ENCODE results near the gene B4GALNT3. TPM values are rescaled to one million over a fixed set of nuclear protein-coding genes. Genes with fewer than 3 reads are reported as not detected.
A peak's percentile ranks its signal among the peaks of the same experiment; 100 is the strongest.

The B4GALNT3 gene
- total RNA-seq, 1 donor from 2014 or later = 4.2 TPM

DNA sequence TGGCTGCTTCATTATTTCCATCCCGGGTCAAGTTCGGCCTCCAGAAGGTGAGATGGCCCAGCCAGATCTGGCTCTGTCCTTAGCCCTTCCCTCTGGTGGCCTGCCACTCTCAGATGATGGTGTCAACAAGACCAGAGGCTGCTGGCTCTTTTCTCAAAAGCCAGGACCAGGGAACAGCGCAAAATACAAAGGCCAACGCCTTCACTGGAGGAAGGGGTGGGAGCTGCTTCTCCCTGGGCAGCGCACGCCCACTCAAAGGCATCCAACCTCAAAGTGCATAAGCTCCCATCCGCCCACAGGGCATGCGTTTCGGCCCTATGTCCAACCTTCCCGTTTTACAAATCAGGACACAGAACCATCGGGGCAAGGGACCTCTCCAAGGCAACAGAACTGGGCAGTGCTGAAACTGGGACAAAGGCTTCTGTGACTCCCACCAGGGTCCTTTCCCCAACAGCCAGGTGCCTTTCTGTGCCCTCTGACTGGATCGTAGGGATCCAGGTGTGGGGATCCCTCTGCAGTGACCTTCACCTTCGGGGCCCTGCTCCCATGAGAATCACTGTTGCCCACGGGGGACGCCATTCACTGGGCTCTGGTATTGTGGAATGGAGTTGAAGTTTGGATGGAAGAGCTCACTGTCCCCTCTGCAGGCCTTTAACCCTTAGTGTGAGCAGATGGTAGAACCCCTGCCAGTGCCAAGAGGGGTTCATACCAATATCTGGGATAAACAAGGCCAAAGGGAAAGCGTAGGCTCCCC is 126.8 kb downstream of the B4GALNT3 start:
- H3K9ac ChIP-seq (ENCODE audit: low read depth in 1 of 3, low read length in 3 of 3) = no peak overlapping the region
- no peaks in the 10 kb centered on the region for H3K27me3 ChIP-seq (ENCODE audit: control insufficient read depth in 3 of 3, insufficient read depth in 3 of 3, low read length in 3 of 3)
- no peak overlapping the region for H3K4me3 ChIP-seq (ENCODE audit: low read length in 3 of 3)
- peaks cover 17 to 34% (median 27%) of the 10 kb centered on the region in 3 donors for H3K4me1 ChIP-seq (ENCODE audit: control insufficient read depth in 3 of 3, insufficient read depth in 3 of 3, low read length in 3 of 3)
- no peaks in the 10 kb centered on the region for H3K9me3 ChIP-seq (ENCODE audit: control insufficient read depth in 3 of 3, low read length in 3 of 3)
- H3K27ac ChIP-seq (ENCODE audit: low read depth, low read length) = no peak overlapping the region
- no peaks in the 10 kb centered on the region for H3K36me3 ChIP-seq (ENCODE audit: control insufficient read depth in 3 of 3, insufficient read depth in 3 of 3, low read length in 3 of 3)

DNA sequence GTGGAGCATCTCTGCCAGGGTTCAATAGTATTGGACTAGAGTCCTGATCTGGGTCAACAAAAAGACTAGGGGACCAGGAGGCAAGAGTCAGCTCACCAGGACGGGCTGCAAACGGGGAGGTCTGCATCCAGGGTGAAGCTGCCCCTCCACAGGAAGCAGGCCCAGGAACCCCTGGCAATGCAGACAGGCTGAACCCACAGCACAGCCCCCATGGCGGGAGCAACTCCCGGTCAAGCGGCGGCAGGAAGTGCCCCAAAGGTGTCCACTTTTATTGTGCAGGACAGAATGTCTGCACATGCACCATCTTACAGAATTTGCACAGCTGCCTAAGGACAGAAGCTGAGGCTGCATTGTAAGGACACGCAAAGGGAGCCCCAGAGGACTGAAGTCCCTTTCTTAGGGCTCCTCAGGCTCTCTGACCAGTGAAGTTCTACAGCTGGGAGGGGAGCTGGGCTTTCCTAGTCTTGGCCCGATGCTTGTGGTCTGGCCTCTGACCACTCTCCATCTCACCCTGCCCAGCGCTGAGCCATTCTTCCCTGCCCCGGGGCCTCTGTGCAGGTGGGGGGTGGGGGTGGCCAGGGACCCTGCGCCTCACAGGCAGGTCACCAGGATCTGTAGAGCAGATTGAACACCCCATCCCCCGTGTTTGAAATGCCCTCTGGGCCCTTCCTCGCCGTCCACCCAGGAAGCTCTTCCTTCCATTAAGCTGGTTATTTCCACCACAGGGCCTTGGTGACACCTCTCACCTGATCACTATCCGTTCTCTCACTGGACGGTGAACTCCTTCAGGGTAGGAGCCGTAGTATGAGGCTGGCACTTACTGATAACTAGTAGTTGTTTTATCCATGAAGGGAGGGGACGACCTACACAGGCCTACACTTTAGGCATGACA is 127.6 kb downstream of the B4GALNT3 start:
- no peak overlapping the region for H3K4me3 ChIP-seq (ENCODE audit: low read length in 3 of 3)
- H3K4me1 ChIP-seq (ENCODE audit: control insufficient read depth in 3 of 3, insufficient read depth in 3 of 3, low read length in 3 of 3) = peaks cover 17 to 32% (median 26%) of the 10 kb centered on the region in 3 donors
- H3K27me3 ChIP-seq (ENCODE audit: control insufficient read depth in 3 of 3, insufficient read depth in 3 of 3, low read length in 3 of 3) = no peaks in the 10 kb centered on the region
- H3K9ac ChIP-seq (ENCODE audit: low read depth in 1 of 3, low read length in 3 of 3) = no peak overlapping the region
- H3K9me3 ChIP-seq (ENCODE audit: control insufficient read depth in 3 of 3, low read length in 3 of 3) = no peaks in the 10 kb centered on the region
- H3K27ac ChIP-seq (ENCODE audit: low read depth, low read length) = no peak overlapping the region
- no peaks in the 10 kb centered on the region for H3K36me3 ChIP-seq (ENCODE audit: control insufficient read depth in 3 of 3, insufficient read depth in 3 of 3, low read length in 3 of 3)

DNA sequence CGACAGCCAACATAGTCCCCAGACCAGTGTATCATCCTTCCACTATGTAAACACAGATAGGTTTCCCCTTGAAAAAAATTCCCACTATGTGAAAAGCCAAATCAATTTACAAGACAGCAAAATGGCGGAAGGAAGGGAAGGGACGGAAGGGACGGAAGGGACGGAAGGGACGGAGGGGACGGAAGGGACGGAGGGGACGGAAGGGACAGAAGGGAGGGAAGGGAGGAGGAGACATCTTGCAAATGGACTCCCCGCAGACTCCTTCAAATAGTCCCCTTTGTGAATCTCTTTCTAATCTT is 128.2 kb downstream of the B4GALNT3 start:
- Histone ChIP-seq H3K4me1 (ENCODE audit: control insufficient read depth in 3 of 3, insufficient read depth in 3 of 3, low read length in 3 of 3) (peaks cover 17 to 30% (median 24%) of the 10 kb centered on the region in 3 donors), H3K9me3 (ENCODE audit: control insufficient read depth in 3 of 3, low read length in 3 of 3) (no peaks in the 10 kb centered on the region), H3K27me3 (ENCODE audit: control insufficient read depth in 3 of 3, insufficient read depth in 3 of 3, low read length in 3 of 3) (no peaks in the 10 kb centered on the region), H3K9ac (ENCODE audit: low read depth in 1 of 3, low read length in 3 of 3) (no peak overlapping the region), H3K4me3 (ENCODE audit: low read length in 3 of 3) (no peak overlapping the region), H3K27ac (ENCODE audit: low read depth, low read length) (no peak overlapping the region), H3K36me3 (ENCODE audit: control insufficient read depth in 3 of 3, insufficient read depth in 3 of 3, low read length in 3 of 3) (no peaks in the 10 kb centered on the region)

GRCh38 chr12:588646-589045 is 128.9 kb downstream of the B4GALNT3 start:
- Histone ChIP-seq H3K27ac (ENCODE audit: low read depth, low read length) (no peak overlapping the region), H3K4me1 (ENCODE audit: control insufficient read depth in 3 of 3, insufficient read depth in 3 of 3, low read length in 3 of 3) (peaks cover 17 to 24% (median 20%) of the 10 kb centered on the region in 3 donors), H3K9ac (ENCODE audit: low read depth in 1 of 3, low read length in 3 of 3) (no peak overlapping the region)

GRCh38 chr12:590206-590750 is 130.5 kb downstream of the B4GALNT3 start:
- Histone ChIP-seq H3K9ac (ENCODE audit: low read depth in 1 of 3, low read length in 3 of 3) (no peak overlapping the region), H3K27me3 (ENCODE audit: control insufficient read depth in 3 of 3, insufficient read depth in 3 of 3, low read length in 3 of 3) (no peaks in the 10 kb centered on the region), H3K9me3 (ENCODE audit: control insufficient read depth in 3 of 3, low read length in 3 of 3) (no peaks in the 10 kb centered on the region), H3K36me3 (ENCODE audit: control insufficient read depth in 3 of 3, insufficient read depth in 3 of 3, low read length in 3 of 3) (no peaks in the 10 kb centered on the region), H3K27ac (ENCODE audit: low read depth, low read length) (no peak overlapping the region), H3K4me3 (ENCODE audit: low read length in 3 of 3) (no peak overlapping the region), H3K4me1 (ENCODE audit: control insufficient read depth in 3 of 3, insufficient read depth in 3 of 3, low read length in 3 of 3) (peaks cover 14 to 19% (median 15%) of the 10 kb centered on the region in 3 donors)

More at GRCh38 chr12:588646-589045, 128.9 kb downstream of the B4GALNT3 start:
- Histone ChIP-seq H3K27me3 (ENCODE audit: control insufficient read depth in 3 of 3, insufficient read depth in 3 of 3, low read length in 3 of 3) (no peaks in the 10 kb centered on the region), H3K9me3 (ENCODE audit: control insufficient read depth in 3 of 3, low read length in 3 of 3) (no peaks in the 10 kb centered on the region), H3K4me3 (ENCODE audit: low read length in 3 of 3) (no peak overlapping the region), H3K36me3 (ENCODE audit: control insufficient read depth in 3 of 3, insufficient read depth in 3 of 3, low read length in 3 of 3) (no peaks in the 10 kb centered on the region)

GRCh38 chr12:591167-592023 is 131.7 kb downstream of the B4GALNT3 start:
- no peaks in the 10 kb centered on the region for H3K36me3 ChIP-seq (ENCODE audit: control insufficient read depth in 3 of 3, insufficient read depth in 3 of 3, low read length in 3 of 3)
- no peaks in the 10 kb centered on the region for H3K27me3 ChIP-seq (ENCODE audit: control insufficient read depth in 3 of 3, insufficient read depth in 3 of 3, low read length in 3 of 3)
- H3K9me3 ChIP-seq (ENCODE audit: control insufficient read depth in 3 of 3, low read length in 3 of 3) = no peaks in the 10 kb centered on the region
- no peak overlapping the region for H3K4me3 ChIP-seq (ENCODE audit: low read length in 3 of 3)
- H3K9ac ChIP-seq (ENCODE audit: low read depth in 1 of 3, low read length in 3 of 3) = peak overlapping the region; percentile 36 to 54 (median 47)
- H3K27ac ChIP-seq (ENCODE audit: low read depth, low read length) = peak overlapping the region; percentile 58
- H3K4me1 ChIP-seq (ENCODE audit: control insufficient read depth in 3 of 3, insufficient read depth in 3 of 3, low read length in 3 of 3) = peaks cover 14 to 19% (median 15%) of the 10 kb centered on the region in 3 donors

DNA sequence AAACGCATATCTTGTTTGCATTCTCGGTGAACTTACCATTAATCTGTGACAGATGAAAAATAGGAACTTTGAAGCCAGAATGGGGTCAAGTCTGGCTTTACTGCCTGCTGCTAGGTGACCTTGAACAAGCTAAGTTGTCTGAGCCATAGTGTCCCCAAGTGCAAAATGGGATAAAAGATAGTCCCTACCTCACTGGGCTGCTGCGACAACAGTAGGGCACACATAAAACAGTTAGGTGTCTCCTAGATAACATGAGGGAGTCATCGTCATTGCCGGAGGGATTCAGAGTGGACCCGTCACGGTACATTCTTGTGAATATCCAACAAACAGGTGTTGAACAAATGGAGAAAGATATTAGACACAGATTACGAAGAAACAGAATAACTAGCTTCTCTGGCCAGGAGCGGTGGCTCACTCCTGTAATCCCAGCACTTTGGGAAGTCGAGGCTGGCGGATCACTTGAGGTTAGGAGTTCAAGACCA is 132.3 kb downstream of the B4GALNT3 start:
- Histone ChIP-seq H3K27me3 (ENCODE audit: control insufficient read depth in 3 of 3, insufficient read depth in 3 of 3, low read length in 3 of 3) (no peaks in the 10 kb centered on the region), H3K36me3 (ENCODE audit: control insufficient read depth in 3 of 3, insufficient read depth in 3 of 3, low read length in 3 of 3) (no peaks in the 10 kb centered on the region), H3K4me3 (ENCODE audit: low read length in 3 of 3) (no peak overlapping the region), H3K4me1 (ENCODE audit: control insufficient read depth in 3 of 3, insufficient read depth in 3 of 3, low read length in 3 of 3) (peaks cover 14 to 19% (median 15%) of the 10 kb centered on the region in 3 donors), H3K27ac (ENCODE audit: low read depth, low read length) (peak overlapping the region; percentile 58), H3K9me3 (ENCODE audit: control insufficient read depth in 3 of 3, low read length in 3 of 3) (no peaks in the 10 kb centered on the region), H3K9ac (ENCODE audit: low read depth in 1 of 3, low read length in 3 of 3) (peak overlapping the region; percentile 21 to 54 (median 36))

- Histone ChIP-seq H3K4me1 (ENCODE audit: control insufficient read depth in 3 of 3, insufficient read depth in 3 of 3, low read length in 3 of 3) (peaks cover 14 to 19% (median 18%) of the 10 kb centered on the region in 3 donors), H3K4me3 (ENCODE audit: low read length in 3 of 3) (no peak overlapping the region), H3K9ac (ENCODE audit: low read depth in 1 of 3, low read length in 3 of 3) (no peak overlapping the region), H3K36me3 (ENCODE audit: control insufficient read depth in 3 of 3, insufficient read depth in 3 of 3, low read length in 3 of 3) (no peaks in the 10 kb centered on the region), H3K9me3 (ENCODE audit: control insufficient read depth in 3 of 3, low read length in 3 of 3) (no peaks in the 10 kb centered on the region), H3K27me3 (ENCODE audit: control insufficient read depth in 3 of 3, insufficient read depth in 3 of 3, low read length in 3 of 3) (no peaks in the 10 kb centered on the region), H3K27ac (ENCODE audit: low read depth, low read length) (no peak overlapping the region)
Measured at GRCh38 chr12:593396-594270, 133.9 kb downstream of the B4GALNT3 start.
